HepG2 (cell line): Measurements from ENCODE around the gene CLPX. TPM values are rescaled to one million over a fixed set of nuclear protein-coding genes. Genes with fewer than 3 reads are reported as not detected.
"Not testable (repeated sequence)": the region's sequence is repeated elsewhere in the genome, so short reads cannot be mapped to it uniquely, and the experiment has no call there.

ENCODE experiments used
- ATAC-seq: fragments of 200-7000 bp; cut with Tn5 transposase; 3 replicates; pipeline ENCODE4 v1.9.1; 2020; ENCODE audit warnings: mild to moderate bottlenecking, moderate library complexity
- BruUV-seq: library from RNA; stranded (reverse); fragments of 400-500 nt; replicated peaks from 2 replicates; lab custom pipeline; 2021; lab: Mats Ljungman, UMichigan
- CTCF ChIA-PET: fragments of 300-600 bp; formaldehyde crosslinking; extraction: SDS; loops from one replicate; lab custom pipeline; 2021; ENCODE audit warnings: low total read pairs, inconsistent platforms, low intra/inter-chr PET ratio; lab: Yijun Ruan, JAX
- POLR2A ChIA-PET: fragments of 350-600 bp; sonication (Branson Sonifier 250); formaldehyde crosslinking; loops from one replicate; lab custom pipeline; 2020; ENCODE audit warnings: antibody characterized with exemption, inconsistent platforms; lab: Yijun Ruan, JAX
- DNase-seq: peaks from one replicate; pipeline ENCODE4 v3.0.0-alpha.2; 2015; ENCODE audit warnings: low spot score
- FAIRE-seq: peaks from 3 replicates; lab custom pipeline; 2011; peaks lifted over from hg19 to GRCh38; lab: Jason Lieb, UNC
- H2AFZ ChIP-seq: one replicate; pipeline ENCODE4 v1.6.1; 2011; ENCODE audit warnings: low read length, inconsistent platforms
- H3K27ac ChIP-seq: fragments of 300-600 bp; 3 replicates; pipeline ENCODE4 v1.8.0; 2011; ENCODE audit warnings: mixed run types, mild to moderate bottlenecking, mixed read lengths, low read length, inconsistent platforms; ENCODE audit not compliant: insufficient read depth; ENCODE audit errors: extremely low read length
- H3K27me3 ChIP-seq, 2 experiments: fragments of 200-600 bp in 1 of 2; 2 replicates in 1 of 2; 3 replicates in 1 of 2; pipeline versions ENCODE4 v1.6.0 to v1.8.0; 2011; ENCODE audit warnings: low read length in 2 of 2, mild to moderate bottlenecking in 2 of 2, moderate library complexity in 2 of 2, inconsistent platforms in 1 of 2; ENCODE audit not compliant: insufficient read depth in 2 of 2, control insufficient read depth in 1 of 2
- H3K36me3 ChIP-seq, 2 experiments: fragments of 200-600 bp in 1 of 2; replicated peaks in 1 of 2; 2 replicates in 1 of 2; 3 replicates in 1 of 2; pipeline versions ENCODE4 v1.5.1 to v1.8.0; 2011; ENCODE audit warnings: low read length in 2 of 2, inconsistent platforms in 1 of 2; ENCODE audit not compliant: insufficient read depth in 2 of 2, control insufficient read depth in 1 of 2
- H3K4me1 ChIP-seq: 2 replicates; pipeline ENCODE4 v1.5.1; 2012; ENCODE audit warnings: low read length, inconsistent platforms; ENCODE audit not compliant: insufficient read depth
- H3K4me2 ChIP-seq: 2 replicates; pipeline ENCODE4 v1.6.0; 2011; ENCODE audit warnings: low read depth, low read length, inconsistent platforms
- H3K4me3 ChIP-seq, 3 experiments: fragments of 200-600 bp in 1 of 3; sonication (generic), shearing (Covaris generic) in 1 of 3; replicated peaks in 1 of 3; 2 replicates each; pipeline ENCODE4 v1.5.1; 2011 to 2016; ENCODE audit warnings: low read length in 3 of 3, inconsistent platforms in 2 of 3, low read depth in 2 of 3, mild to moderate bottlenecking in 2 of 3, control low read depth in 1 of 3, mixed read lengths in 1 of 3; ENCODE audit not compliant: insufficient read depth in 1 of 3
- H3K79me2 ChIP-seq: one replicate; pipeline ENCODE4 v1.6.1; 2011; ENCODE audit warnings: low read length, inconsistent platforms; ENCODE audit not compliant: insufficient read depth
- H3K9ac ChIP-seq: 2 replicates; pipeline ENCODE4 v1.6.0; 2011; ENCODE audit warnings: mild to moderate bottlenecking, low read depth, low read length, inconsistent platforms; ENCODE audit not compliant: insufficient read depth
- H3K9me3 ChIP-seq: 2 replicates; pipeline ENCODE4 v1.5.1; 2012; ENCODE audit warnings: mild to moderate bottlenecking, low read length
- H4K20me1 ChIP-seq: 2 replicates; pipeline ENCODE4 v1.6.0; 2011; ENCODE audit warnings: inconsistent platforms, mild to moderate bottlenecking, low read length, moderate library complexity; ENCODE audit not compliant: insufficient read depth
- BCL3 ChIP-seq: sonication (generic); formaldehyde crosslinking; IDR thresholded peaks from 2 replicates; pipeline ENCODE4 v1.5.1; 2020; ENCODE audit warnings: mild to moderate bottlenecking, missing genetic modification reagents, moderate library complexity
- DR1 ChIP-seq: sonication (generic); formaldehyde crosslinking; IDR thresholded peaks from 2 replicates; pipeline ENCODE4 v1.8.0; 2021; ENCODE audit warnings: mild to moderate bottlenecking, missing genetic modification reagents, inconsistent platforms
- MED13 ChIP-seq: sonication (generic); formaldehyde crosslinking; IDR thresholded peaks from 2 replicates; pipeline ENCODE4 v1.5.0; 2020; ENCODE audit warnings: missing genetic modification reagents
- MXD1 ChIP-seq: sonication (generic); formaldehyde crosslinking; IDR thresholded peaks from 2 replicates; pipeline ENCODE4 v1.4.0; 2020; ENCODE audit warnings: mild to moderate bottlenecking, missing genetic modification reagents
- NFRKB ChIP-seq: fragments of 450-650 bp; IDR thresholded peaks from 2 replicates; pipeline ENCODE4 v1.6.1; 2017
- ZBTB3 ChIP-seq: sonication (generic); formaldehyde crosslinking; IDR thresholded peaks from 2 replicates; pipeline ENCODE4 v1.4.0; 2020; ENCODE audit warnings: low read depth, mild to moderate bottlenecking, moderate library complexity, missing genetic modification reagents, borderline replicate concordance
- ZBTB4 ChIP-seq: sonication (generic); formaldehyde crosslinking; IDR thresholded peaks from 2 replicates; pipeline ENCODE4 v1.4.0; 2020; ENCODE audit warnings: missing genetic modification reagents, mild to moderate bottlenecking, borderline replicate concordance
- ZFYVE20 ChIP-seq: sonication (generic); formaldehyde crosslinking; IDR thresholded peaks from 2 replicates; pipeline ENCODE4 v1.8.0; 2023; ENCODE audit warnings: low read depth, mild to moderate bottlenecking, moderate library complexity, missing genetic modification reagents, borderline replicate concordance
- ZNF543 ChIP-seq: sonication (generic); formaldehyde crosslinking; IDR thresholded peaks from 2 replicates; pipeline ENCODE4 v1.4.0; 2020; ENCODE audit warnings: mild to moderate bottlenecking, missing genetic modification reagents
- ZUFSP ChIP-seq: sonication (generic); formaldehyde crosslinking; IDR thresholded peaks from 2 replicates; pipeline ENCODE4 v1.9.0; 2021; ENCODE audit warnings: missing genetic modification reagents, mild to moderate bottlenecking, borderline replicate concordance
- WGBS: methylation state at CpG from one replicate; pipeline ENCODE4 v1.1.6; 2017; ENCODE audit warnings: low lambda C conversion rate; 5-methylcytosine and 5-hydroxymethylcytosine counted together
- in situ Hi-C: cut with HindIII; loops from 2 replicates; pipeline ENCODE4 v1.10.0; 2017; ENCODE audit warnings: low pct_unique_long_range_greater_than_20kb; ENCODE audit not compliant: extremely low pct_ligation_motif_present
- intact Hi-C: fragments of 100-400 bp; cut with micrococcal nuclease; formaldehyde crosslinking; loops from one replicate; pipeline ENCODE4 v1.10.0; 2022; ENCODE audit not compliant: unreplicated experiment
- polyA plus RNA-seq, 8 experiments: library from polyadenylated mRNA; depleted of rRNA in 3 of 8; stranded (reverse) in 7 of 8; unstranded in 1 of 8; fragments of >200 nt; fragmentation: Illumina TruSeq in 4 of 8; extraction: Trizol in 4 of 8; gene quantifications; 2 replicates each; pipeline versions ENCODE4 v1.2.1 to v1.2.3, GENCODE V29; 2011 to 2016; ENCODE audit warnings: low read depth in 4 of 8, missing spikeins in 1 of 8, mixed read lengths in 1 of 8; ENCODE audit not compliant: insufficient read depth in 1 of 8
- total RNA-seq, 5 experiments: library from RNA; depleted of rRNA; stranded (reverse); fragments of >200 nt; fragmentation: Illumina TruSeq; extraction: Trizol; gene quantifications; 2 replicates each; pipeline ENCODE4 v1.2.3, GENCODE V29; 2016; ENCODE audit warnings: low read depth in 1 of 5

The CLPX gene
- total and polyA plus RNA-seq, 2 of the 13 experiments (the other 11 are each of a cell fraction or from before 2014, with no cell fraction given) = 33.9 to 61.3 TPM

DNA sequence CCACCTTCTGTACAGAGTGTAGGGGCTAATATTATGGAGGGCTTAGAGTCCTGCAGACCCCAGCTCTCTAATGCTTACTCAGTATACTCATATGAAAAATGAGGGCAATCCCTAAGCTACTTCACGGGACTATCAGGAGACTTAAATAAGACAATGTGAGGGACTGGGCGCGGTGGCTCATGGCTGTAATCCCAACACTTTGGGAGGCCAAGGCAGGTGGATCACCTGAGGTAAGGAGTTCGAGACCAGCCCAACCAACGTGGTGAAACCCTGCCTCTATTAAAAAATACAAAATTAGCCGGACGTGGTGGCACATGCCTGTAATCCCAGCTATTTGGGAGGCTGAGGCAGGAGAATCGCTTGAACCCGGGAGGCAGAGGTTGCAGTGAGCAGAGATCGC is 85.3 kb downstream of the CLPX start:
- H3K9me3 ChIP-seq, H4K20me1 ChIP-seq, H3K27me3 ChIP-seq, FAIRE-seq, H3K27ac ChIP-seq, H3K4me3 ChIP-seq, H2AFZ ChIP-seq, BruUV-seq, intact Hi-C loops, ATAC-seq, H3K4me2 ChIP-seq, POLR2A ChIA-PET, DNase-seq, H3K79me2 ChIP-seq, in situ Hi-C loops, H3K9ac ChIP-seq: not testable (repeated sequence)
- Histone ChIP-seq H3K36me3 (peaks cover 6 to 13% of the 10 kb centered on the region in 2 experiments; a peak in 4 of 5 replicates), H3K4me1 (peaks cover 12% of the 10 kb centered on the region)
- 96% methylated on average over 10 of the region's 10 CpGs for WGBS
- CTCF ChIA-PET = interaction anchor here (3.4 kb wide), 1 partner anchor 67 kb away, joined by 56 read pairs; no protein-coding TSS in a partner anchor

DNA sequence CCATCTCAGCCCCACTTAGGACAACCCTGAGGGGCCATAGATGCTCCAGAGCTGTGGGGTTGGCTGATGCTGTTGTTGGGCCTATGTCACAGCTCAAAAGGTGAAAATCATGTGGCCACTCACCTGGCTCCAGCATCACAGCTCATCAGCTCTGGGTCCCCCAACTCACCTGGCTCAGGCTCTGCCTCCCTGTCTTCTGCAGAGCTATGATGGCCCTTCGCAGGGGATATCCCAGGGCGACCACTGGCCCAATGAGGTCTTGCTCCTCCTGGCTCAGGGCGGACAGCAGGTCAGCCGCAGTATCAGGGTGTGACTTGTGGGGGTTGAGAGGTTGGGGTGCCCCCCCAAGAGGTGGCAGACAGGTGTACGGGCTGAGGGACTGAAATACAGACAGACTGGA is 85.8 kb downstream of the CLPX start:
- Histone ChIP-seq H3K79me2 (no peaks in the 10 kb centered on the region), H3K36me3 (peaks cover 6 to 13% of the 10 kb centered on the region in 2 experiments; a peak in 4 of 5 replicates), H4K20me1 (no peaks in the 10 kb centered on the region), H3K4me2 (no peak overlapping the region), H3K4me3 (no peak overlapping the region), H3K4me1 (peaks cover 17% of the 10 kb centered on the region), H3K9me3 (no peaks in the 10 kb centered on the region), H3K27me3 (no peaks in the 10 kb centered on the region), H2AFZ (no peak overlapping the region), H3K27ac (no peak overlapping the region), H3K9ac (no peak overlapping the region)
- POLR2A ChIA-PET = no interaction called here
- intact Hi-C loops (no loop called here), in situ Hi-C loops (no loop called here)
- BruUV-seq = no TSS peak
- WGBS = 100% methylated on average over 1 of the region's 5 CpGs
- FAIRE-seq = no peak
- no peak for ATAC-seq
- CTCF ChIA-PET = interaction anchor here (3.4 kb wide), 1 partner anchor 66 kb away, joined by 56 read pairs; no protein-coding TSS in a partner anchor
- no peak for DNase-seq
- TF ChIP-seq ZBTB3 (CRISPR knock-in tag) (no peak), ZNF543 (CRISPR knock-in tag) (no peak), ZFYVE20 (CRISPR knock-in tag) (no peak), MXD1 (CRISPR knock-in tag) (no peak), MED13 (no peak), BCL3 (CRISPR knock-in tag) (no peak), NFRKB (no peak), ZBTB4 (CRISPR knock-in tag) (no peak), ZUFSP (CRISPR knock-in tag) (no peak), DR1 (no peak)
